K562 (cell line): Measurements from ENCODE around the gene NPB. TPM values are rescaled to one million over a fixed set of nuclear protein-coding genes. Genes with fewer than 3 reads are reported as not detected.
A peak's percentile ranks its signal among the peaks of the same experiment; 100 is the strongest.

Experiments used
- CHCHD3 ChIP-seq: fragments of 250-450 bp; sonication (Bioruptor Pico); IDR thresholded peaks from 2 replicates; pipeline ENCODE4 v2.1.2; 2022; ENCODE audit warnings: mild to moderate bottlenecking
- CHD4 ChIP-seq: fragments of 200-600 bp; sonication (generic); IDR thresholded peaks from 3 replicates; pipeline ENCODE4 v1.6.1; 2012; ENCODE audit warnings: low read depth, mild to moderate bottlenecking, mixed read lengths, low read length, inconsistent platforms; ENCODE audit not compliant: insufficient read depth, insufficient replicate concordance, poor library complexity, severe bottlenecking
- DPF2 ChIP-seq: fragments of 450-650 bp; IDR thresholded peaks from 2 replicates; pipeline ENCODE4 v1.6.1; 2016
- GTF2A2 ChIP-seq: IDR thresholded peaks from 2 replicates; pipeline ENCODE4 v1.6.1; 2016; ENCODE audit warnings: mild to moderate bottlenecking, missing genetic modification characterization, missing compliant biosample characterization
- JUN ChIP-seq, 2 experiments: sonication (generic) in 1 of 2; formaldehyde crosslinking in 1 of 2; IDR thresholded peaks; 2 replicates each; pipeline versions ENCODE4 v1.6.1 to v1.8.0; 2012 to 2022; ENCODE audit warnings: borderline replicate concordance in 2 of 2, mild to moderate bottlenecking in 2 of 2, improper control_type of control experiment in 1 of 2, low read depth in 1 of 2, low read length in 1 of 2, missing genetic modification reagents in 1 of 2
- KAT7 ChIP-seq: sonication (generic); formaldehyde crosslinking; IDR thresholded peaks from 2 replicates; pipeline ENCODE4 v1.8.0; 2022; ENCODE audit warnings: missing genetic modification reagents, mild to moderate bottlenecking, borderline replicate concordance
- NR2C2 ChIP-seq, 2 experiments: fragments of 200-800 bp in 1 of 2; sonication (Bioruptor generic) in 1 of 2; sonication (generic) in 1 of 2; formaldehyde crosslinking in 1 of 2; IDR thresholded peaks; 2 replicates each; pipeline versions ENCODE4 v1.6.1 to v1.8.0; 2016 to 2022; ENCODE audit warnings: mild to moderate bottlenecking in 1 of 2, missing compliant biosample characterization in 1 of 2, missing genetic modification characterization in 1 of 2, missing genetic modification reagents in 1 of 2
- PHB2 ChIP-seq: fragments of 450-650 bp; IDR thresholded peaks from 2 replicates; pipeline ENCODE4 v1.6.1; 2017; ENCODE audit warnings: low read depth
- POLR2AphosphoS5 ChIP-seq: IDR thresholded peaks from 2 replicates; pipeline ENCODE4 v1.6.1; 2011; ENCODE audit warnings: mild to moderate bottlenecking, low read depth, low read length, moderate library complexity; ENCODE audit not compliant: control insufficient read depth, insufficient read depth
- SIN3A ChIP-seq, 2 experiments: fragments of 150-350 bp in 1 of 2; IDR thresholded peaks; 2 replicates each; pipeline ENCODE4 v1.6.1; 2011 to 2016; ENCODE audit warnings: borderline replicate concordance in 2 of 2, low read depth in 2 of 2, low read length in 2 of 2, mild to moderate bottlenecking in 2 of 2, moderate library complexity in 2 of 2; ENCODE audit not compliant: control insufficient read depth in 1 of 2
- SMAD4 ChIP-seq: fragments of 250-450 bp; sonication (Bioruptor Pico); conservative IDR thresholded peaks from 2 replicates; pipeline ENCODE4 v1.8.0; 2021; ENCODE audit warnings: inconsistent platforms, mild to moderate bottlenecking, moderate library complexity
- TAF15 ChIP-seq: fragments of 200-400 bp; formaldehyde crosslinking; IDR thresholded peaks from 2 replicates; pipeline ENCODE4 v1.6.1; 2017; ENCODE audit warnings: mild to moderate bottlenecking, low read depth, low read length, moderate library complexity
- TEAD1 ChIP-seq, 2 experiments: fragments of 450-650 bp in 1 of 2; sonication (generic) in 1 of 2; formaldehyde crosslinking; IDR thresholded peaks; 2 replicates each; pipeline versions ENCODE4 v1.4.0 to v1.8.0; 2020 to 2022; ENCODE audit warnings: mild to moderate bottlenecking in 2 of 2, missing genetic modification reagents in 1 of 2
- TOE1 ChIP-seq, 2 experiments: fragments of 450-650 bp in 1 of 2; sonication (generic) in 1 of 2; formaldehyde crosslinking in 1 of 2; IDR thresholded peaks; 2 replicates each; pipeline versions ENCODE4 v1.7.1 to v1.8.0; 2016 to 2022; ENCODE audit warnings: borderline replicate concordance in 2 of 2, mild to moderate bottlenecking in 2 of 2, antibody characterized with exemption in 1 of 2, inconsistent platforms in 1 of 2, low read depth in 1 of 2, missing genetic modification reagents in 1 of 2, moderate library complexity in 1 of 2
- ZNF57 ChIP-seq: fragments of 450-650 bp; formaldehyde crosslinking; IDR thresholded peaks from 2 replicates; pipeline ENCODE4 v1.4.0; 2020; ENCODE audit warnings: mild to moderate bottlenecking, moderate library complexity
- polyA plus RNA-seq, 8 experiments: library from polyadenylated mRNA; depleted of rRNA in 4 of 8; stranded (reverse) in 5 of 8; unstranded in 3 of 8; fragments of >200 nt; fragmentation: Nextera tagmentation in 2 of 8; fragmentation: Illumina TruSeq in 1 of 8; extraction: Ambion mirVana in 2 of 8; extraction: Trizol in 1 of 8; gene quantifications; 2 replicates each; pipeline versions ENCODE4 v1.2.1 to v1.2.3, GENCODE V29; 2011 to 2014; ENCODE audit warnings: inconsistent platforms in 1 of 8, missing spikeins in 1 of 8
- total RNA-seq, 7 experiments: library from RNA; depleted of rRNA in 6 of 7; stranded (reverse); fragments of >200 nt in 6 of 7; fragmentation: Illumina TruSeq in 2 of 7; extraction: Trizol in 2 of 7; gene quantifications; 2 replicates each; pipeline versions ENCODE4 v1.2.1 to v1.2.3, GENCODE V29; 2011 to 2021; ENCODE audit warnings: low replicate concordance in 1 of 7
- TF ChIP-seq, protein P1 (sequence below): fragments of 250-450 bp; sonication (Bioruptor Pico); IDR thresholded peaks from 2 replicates; pipeline ENCODE4 v1.8.0; 2022; ENCODE audit warnings: inconsistent platforms
- TF ChIP-seq, protein P2 (sequence below), 2 experiments: fragments of 450-650 bp in 1 of 2; IDR thresholded peaks; 2 replicates each; pipeline ENCODE4 v1.6.1; 2011 to 2017; ENCODE audit warnings: low read depth in 2 of 2, antibody characterized with exemption in 1 of 2, borderline replicate concordance in 1 of 2, low read length in 1 of 2, mild to moderate bottlenecking in 1 of 2, mixed read lengths in 1 of 2; ENCODE audit not compliant: control insufficient read depth in 1 of 2
- TF ChIP-seq, protein P3 (sequence below): IDR thresholded peaks from 2 replicates; pipeline ENCODE4 v1.6.1; 2014; ENCODE audit warnings: antibody characterized with exemption

Gene NPB
- total and polyA plus RNA-seq, 9 of the 15 experiments (the other 6 are each of a cell fraction or from before 2014, with no cell fraction given), result 0.03 to 0.61 (median 0.14) TPM; not detected in 2

DNA sequence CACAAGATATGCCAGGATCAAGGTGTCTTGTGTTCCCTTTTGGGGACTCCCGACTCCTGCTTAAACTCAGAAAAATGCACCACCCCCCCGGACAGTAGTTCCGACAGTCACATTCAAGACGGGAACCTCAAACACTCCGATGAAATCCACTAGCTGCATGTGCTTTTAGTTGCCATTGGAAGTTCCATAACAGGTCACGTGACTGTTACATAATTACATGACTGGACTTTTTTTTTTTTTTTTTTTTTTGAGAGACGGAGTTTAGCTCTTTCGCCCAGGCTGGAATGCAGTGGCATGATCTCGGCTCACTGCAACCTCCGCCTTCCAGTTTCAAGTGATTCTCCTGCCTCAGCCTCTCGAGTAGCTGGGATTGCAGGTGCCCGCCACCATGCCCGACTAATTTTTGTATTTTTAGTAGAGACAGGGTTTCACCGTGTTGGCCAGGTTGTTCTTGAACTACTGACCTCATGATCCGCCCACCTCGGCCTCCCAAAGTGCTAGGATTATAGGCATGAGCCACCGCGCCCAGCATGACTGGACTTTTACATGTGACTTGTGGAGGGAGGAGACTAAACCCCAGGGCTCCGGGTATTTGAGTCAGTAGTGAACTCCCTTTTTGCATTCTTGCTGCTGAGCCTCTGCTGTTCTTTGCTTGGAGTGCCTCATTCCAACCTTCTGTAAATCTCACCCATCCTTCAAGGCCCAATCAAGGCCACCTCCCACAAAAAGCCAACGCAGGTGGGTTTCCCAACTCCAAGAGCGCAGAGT, 14.4 kb downstream of the NPB start (continued):
- TF ChIP-seq, protein P1, sequence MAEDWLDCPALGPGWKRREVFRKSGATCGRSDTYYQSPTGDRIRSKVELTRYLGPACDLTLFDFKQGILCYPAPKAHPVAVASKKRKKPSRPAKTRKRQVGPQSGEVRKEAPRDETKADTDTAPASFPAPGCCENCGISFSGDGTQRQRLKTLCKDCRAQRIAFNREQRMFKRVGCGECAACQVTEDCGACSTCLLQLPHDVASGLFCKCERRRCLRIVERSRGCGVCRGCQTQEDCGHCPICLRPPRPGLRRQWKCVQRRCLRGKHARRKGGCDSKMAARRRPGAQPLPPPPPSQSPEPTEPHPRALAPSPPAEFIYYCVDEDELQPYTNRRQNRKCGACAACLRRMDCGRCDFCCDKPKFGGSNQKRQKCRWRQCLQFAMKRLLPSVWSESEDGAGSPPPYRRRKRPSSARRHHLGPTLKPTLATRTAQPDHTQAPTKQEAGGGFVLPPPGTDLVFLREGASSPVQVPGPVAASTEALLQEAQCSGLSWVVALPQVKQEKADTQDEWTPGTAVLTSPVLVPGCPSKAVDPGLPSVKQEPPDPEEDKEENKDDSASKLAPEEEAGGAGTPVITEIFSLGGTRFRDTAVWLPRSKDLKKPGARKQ (CRISPR knock-in tag), result no peak
- TF ChIP-seq KAT7 (no peak), POLR2AphosphoS5 (peak; percentile 41), NR2C2 (CRISPR knock-in tag; IDR thresholded peaks at IDR 0.05) (no peak), NR2C2 (tag; IDR thresholded peaks at IDR 0.05) (peak; percentile 66), JUN (IDR thresholded peaks at IDR 0.05; ENCODE audit: borderline replicate concordance, low read depth, low read length) (no peak), JUN (CRISPR knock-in tag; IDR thresholded peaks at IDR 0.05; ENCODE audit: borderline replicate concordance) (no peak), TAF15 (no peak), ZNF57 (CRISPR knock-in tag) (no peak), SIN3A (IDR thresholded peaks at IDR 0.05; ENCODE audit: borderline replicate concordance in 2 of 2, control insufficient read depth in 1 of 2, low read depth in 2 of 2, low read length in 2 of 2) (0 out of 4 replicates have a peak, but pooled peaks of 1 of the 2 experiments have one; percentile 6), GTF2A2 (tag) (no peak), CHD4 (no peak), TOE1 (IDR thresholded peaks at IDR 0.05; ENCODE audit: borderline replicate concordance) (peak; percentile 88), TOE1 (CRISPR knock-in tag; IDR thresholded peaks at IDR 0.05; ENCODE audit: borderline replicate concordance, low read depth) (no peak), TEAD1 (CRISPR knock-in tag; IDR thresholded peaks at IDR 0.05) (no peak; a peak in 1 of 4 replicates), CHCHD3 (no peak), DPF2 (peak; percentile 66), PHB2 (no peak), SMAD4 (CRISPR knock-in tag) (peak; percentile 27; the same call in 1 of the 2 replicates)
- TF ChIP-seq, protein P2, sequence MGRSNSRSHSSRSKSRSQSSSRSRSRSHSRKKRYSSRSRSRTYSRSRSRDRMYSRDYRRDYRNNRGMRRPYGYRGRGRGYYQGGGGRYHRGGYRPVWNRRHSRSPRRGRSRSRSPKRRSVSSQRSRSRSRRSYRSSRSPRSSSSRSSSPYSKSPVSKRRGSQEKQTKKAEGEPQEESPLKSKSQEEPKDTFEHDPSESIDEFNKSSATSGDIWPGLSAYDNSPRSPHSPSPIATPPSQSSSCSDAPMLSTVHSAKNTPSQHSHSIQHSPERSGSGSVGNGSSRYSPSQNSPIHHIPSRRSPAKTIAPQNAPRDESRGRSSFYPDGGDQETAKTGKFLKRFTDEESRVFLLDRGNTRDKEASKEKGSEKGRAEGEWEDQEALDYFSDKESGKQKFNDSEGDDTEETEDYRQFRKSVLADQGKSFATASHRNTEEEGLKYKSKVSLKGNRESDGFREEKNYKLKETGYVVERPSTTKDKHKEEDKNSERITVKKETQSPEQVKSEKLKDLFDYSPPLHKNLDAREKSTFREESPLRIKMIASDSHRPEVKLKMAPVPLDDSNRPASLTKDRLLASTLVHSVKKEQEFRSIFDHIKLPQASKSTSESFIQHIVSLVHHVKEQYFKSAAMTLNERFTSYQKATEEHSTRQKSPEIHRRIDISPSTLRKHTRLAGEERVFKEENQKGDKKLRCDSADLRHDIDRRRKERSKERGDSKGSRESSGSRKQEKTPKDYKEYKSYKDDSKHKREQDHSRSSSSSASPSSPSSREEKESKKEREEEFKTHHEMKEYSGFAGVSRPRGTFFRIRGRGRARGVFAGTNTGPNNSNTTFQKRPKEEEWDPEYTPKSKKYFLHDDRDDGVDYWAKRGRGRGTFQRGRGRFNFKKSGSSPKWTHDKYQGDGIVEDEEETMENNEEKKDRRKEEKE (IDR thresholded peaks at IDR 0.05; ENCODE audit: borderline replicate concordance in 1 of 2, control insufficient read depth in 1 of 2, low read depth in 2 of 2, low read length in 1 of 2), result no peak
- TF ChIP-seq, protein P3, sequence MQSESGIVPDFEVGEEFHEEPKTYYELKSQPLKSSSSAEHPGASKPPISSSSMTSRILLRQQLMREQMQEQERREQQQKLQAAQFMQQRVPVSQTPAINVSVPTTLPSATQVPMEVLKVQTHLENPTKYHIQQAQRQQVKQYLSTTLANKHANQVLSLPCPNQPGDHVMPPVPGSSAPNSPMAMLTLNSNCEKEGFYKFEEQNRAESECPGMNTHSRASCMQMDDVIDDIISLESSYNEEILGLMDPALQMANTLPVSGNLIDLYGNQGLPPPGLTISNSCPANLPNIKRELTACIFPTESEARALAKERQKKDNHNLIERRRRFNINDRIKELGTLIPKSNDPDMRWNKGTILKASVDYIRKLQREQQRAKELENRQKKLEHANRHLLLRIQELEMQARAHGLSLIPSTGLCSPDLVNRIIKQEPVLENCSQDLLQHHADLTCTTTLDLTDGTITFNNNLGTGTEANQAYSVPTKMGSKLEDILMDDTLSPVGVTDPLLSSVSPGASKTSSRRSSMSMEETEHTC, result 0 out of 2 replicates have a peak, but pooled peaks have one; percentile 37
